Activated T-cell treated with anti-CD3 and anti-CD28 coated beads, Interleukin-2, amount 50 U/mL, for 72 hours (primary cell): ENCODE results near the gene DDX10. TPM values are rescaled to one million over a fixed set of nuclear protein-coding genes. Genes with fewer than 3 reads are reported as not detected.

Source experiments
- ATAC-seq, 2 donors: fragments of 150-1000 bp; cut with Tn5 transposase; replicated peaks in 1 of 2; 2 replicates each; pipeline ENCODE4 v1.10.0; 2021; ENCODE audit warnings: moderate library complexity in 2 of 2, mild to moderate bottlenecking in 1 of 2
- DNase-seq, 2 donors: peaks; one replicate each; pipeline ENCODE4 v3.0.0; 2021 to 2022; ENCODE audit warnings: mixed read lengths in 1 of 2
- H3K27ac Mint-ChIP-seq: one replicate; pipeline ENCODE4 v1.8.0; 2022; ENCODE audit warnings: mild to moderate bottlenecking, moderate library complexity, mixed read lengths
- H3K27me3 Mint-ChIP-seq: one replicate; pipeline ENCODE4 v1.8.0; 2022; ENCODE audit warnings: low read depth, mixed read lengths
- H3K36me3 Mint-ChIP-seq, 2 donors: one replicate each; pipeline ENCODE4 v1.8.0; 2022; ENCODE audit warnings: mixed read lengths in 2 of 2, mild to moderate bottlenecking in 1 of 2; ENCODE audit not compliant: insufficient read depth in 2 of 2
- H3K4me1 Mint-ChIP-seq: one replicate; pipeline ENCODE4 v1.8.0; 2022; ENCODE audit warnings: low read depth, mixed read lengths
- H3K4me3 Mint-ChIP-seq, 2 donors: one replicate each; pipeline ENCODE4 v1.8.0; 2022; ENCODE audit warnings: mild to moderate bottlenecking in 2 of 2, mixed read lengths in 2 of 2, moderate library complexity in 2 of 2
- H3K9me3 Mint-ChIP-seq, 2 donors: one replicate each; pipeline ENCODE4 v1.8.0; 2022; ENCODE audit warnings: mixed read lengths in 2 of 2
- total RNA-seq, 2 donors: library from RNA; stranded (reverse); gene quantifications; one replicate each; pipeline ENCODE4 v1.2.3, GENCODE V29; 2022

The DDX10 gene
- total RNA-seq, 2 donors from 2014 or later: 24.9 to 32.7 TPM

- DNase-seq: no peak
- no peaks in the 10 kb centered on the region for H3K36me3 Mint-ChIP-seq
Observed at GRCh38 chr11:108967571-108967970, 302.7 kb downstream of the DDX10 start.

GRCh38 chr11:108970221-108970991 lies 305.5 kb downstream of the DDX10 start:
- no peaks in the 10 kb centered on the region for H3K36me3 Mint-ChIP-seq
- no peak for DNase-seq
- no peak overlapping the region for H3K27ac Mint-ChIP-seq
- peaks cover 9% of the 10 kb centered on the region for H3K4me1 Mint-ChIP-seq
- H3K4me3 Mint-ChIP-seq: no peak overlapping the region
- H3K27me3 Mint-ChIP-seq: no peaks in the 10 kb centered on the region
- ATAC-seq: peak in 1 of 2 donors; percentile 21
- no peaks in the 10 kb centered on the region for H3K9me3 Mint-ChIP-seq

More at GRCh38 chr11:108967571-108967970, 302.7 kb downstream of the DDX10 start:
- no peaks in the 10 kb centered on the region for H3K27me3 Mint-ChIP-seq
- H3K27ac Mint-ChIP-seq: no peak overlapping the region
- no peaks in the 10 kb centered on the region for H3K4me1 Mint-ChIP-seq
- ATAC-seq: no peak
- H3K4me3 Mint-ChIP-seq: no peak overlapping the region
- no peaks in the 10 kb centered on the region for H3K9me3 Mint-ChIP-seq

- ATAC-seq (peak; percentile 32 to 38), DNase-seq (no peak)
- no peaks in the 10 kb centered on the region for H3K27me3 Mint-ChIP-seq
- H3K27ac Mint-ChIP-seq: no peak overlapping the region
- H3K9me3 Mint-ChIP-seq: no peaks in the 10 kb centered on the region
- peaks cover 9% of the 10 kb centered on the region for H3K4me1 Mint-ChIP-seq
- H3K36me3 Mint-ChIP-seq: no peaks in the 10 kb centered on the region
- no peak overlapping the region for H3K4me3 Mint-ChIP-seq
Observed at GRCh38 chr11:108973402-108974162, 308.7 kb downstream of the DDX10 start.

GRCh38 chr11:108975026-108975425 lies 310.2 kb downstream of the DDX10 start:
- ATAC-seq (no peak), DNase-seq (no peak)
- Mint-ChIP-seq H3K9me3 (no peaks in the 10 kb centered on the region), H3K27me3 (peaks cover 5% of the 10 kb centered on the region), H3K4me3 (no peak overlapping the region), H3K36me3 (no peaks in the 10 kb centered on the region), H3K4me1 (peaks cover 9% of the 10 kb centered on the region), H3K27ac (no peak overlapping the region)

- Mint-ChIP-seq H3K36me3 (no peaks in the 10 kb centered on the region), H3K27ac (no peak overlapping the region), H3K9me3 (no peaks in the 10 kb centered on the region), H3K4me1 (peaks cover 9% of the 10 kb centered on the region), H3K27me3 (peaks cover 5% of the 10 kb centered on the region), H3K4me3 (no peak overlapping the region)
- no peak for DNase-seq
- no peak for ATAC-seq
Observed at GRCh38 chr11:108975641-108976071, 310.8 kb downstream of the DDX10 start.

- Mint-ChIP-seq H3K27ac (no peak overlapping the region), H3K4me1 (no peaks in the 10 kb centered on the region), H3K9me3 (peaks cover 0 to 2% of the 10 kb centered on the region in 2 donors), H3K4me3 (no peak overlapping the region), H3K36me3 (peaks cover 0 to 2% of the 10 kb centered on the region in 2 donors), H3K27me3 (peaks cover 5% of the 10 kb centered on the region)
- ATAC-seq (no peak), DNase-seq (no peak)
Observed at GRCh38 chr11:108983636-108984420, 319.0 kb downstream of the DDX10 start.

GRCh38 chr11:108984523-108984922 lies 319.7 kb downstream of the DDX10 start:
- Mint-ChIP-seq H3K4me1 (no peaks in the 10 kb centered on the region), H3K4me3 (no peak overlapping the region), H3K36me3 (peaks cover 0 to 2% of the 10 kb centered on the region in 2 donors), H3K9me3 (peaks cover 2% of the 10 kb centered on the region in 2 donors), H3K27me3 (no peaks in the 10 kb centered on the region), H3K27ac (no peak overlapping the region)
- ATAC-seq (no peak), DNase-seq (no peak)

GRCh38 chr11:108985236-108985944 lies 320.5 kb downstream of the DDX10 start:
- H3K4me1 Mint-ChIP-seq: no peaks in the 10 kb centered on the region
- peaks cover 0 to 2% of the 10 kb centered on the region in 2 donors for H3K36me3 Mint-ChIP-seq
- peaks cover 2% of the 10 kb centered on the region in 2 donors for H3K9me3 Mint-ChIP-seq
- no peak overlapping the region for H3K27ac Mint-ChIP-seq
- DNase-seq (no peak), ATAC-seq (no peak)
- no peaks in the 10 kb centered on the region for H3K27me3 Mint-ChIP-seq
- H3K4me3 Mint-ChIP-seq: no peak overlapping the region

- Mint-ChIP-seq H3K36me3 (no peaks in the 10 kb centered on the region), H3K4me1 (no peaks in the 10 kb centered on the region), H3K4me3 (no peak overlapping the region), H3K27ac (no peak overlapping the region), H3K27me3 (no peaks in the 10 kb centered on the region), H3K9me3 (peaks cover under 1 to 2% of the 10 kb centered on the region in 2 donors)
- DNase-seq: no peak
- ATAC-seq: no peak
Observed at GRCh38 chr11:108985945-108986279, 321.0 kb downstream of the DDX10 start.

Other genes starting within 250 kb of the DDX10 start
- gene C11orf65, start 197.5 kb upstream of the DDX10 start, total RNA-seq: 1 to 10 TPM; 1.2 to 1.5 TPM
- 10 to 100 TPM; 12.1 to 16.2 TPM for gene POGLUT3, start 166.7 kb upstream of the DDX10 start, total RNA-seq
- gene EXPH5, start 71.3 kb upstream of the DDX10 start, total RNA-seq: 1 to 10 TPM; 4.3 to 5.7 TPM